ENCODE results near the gene ERICH6B.
"Not testable (repeated sequence)": the region's sequence is repeated elsewhere in the genome, so short reads cannot be mapped to it uniquely, and the experiment has no call there.

The ERICH6B gene

DNA sequence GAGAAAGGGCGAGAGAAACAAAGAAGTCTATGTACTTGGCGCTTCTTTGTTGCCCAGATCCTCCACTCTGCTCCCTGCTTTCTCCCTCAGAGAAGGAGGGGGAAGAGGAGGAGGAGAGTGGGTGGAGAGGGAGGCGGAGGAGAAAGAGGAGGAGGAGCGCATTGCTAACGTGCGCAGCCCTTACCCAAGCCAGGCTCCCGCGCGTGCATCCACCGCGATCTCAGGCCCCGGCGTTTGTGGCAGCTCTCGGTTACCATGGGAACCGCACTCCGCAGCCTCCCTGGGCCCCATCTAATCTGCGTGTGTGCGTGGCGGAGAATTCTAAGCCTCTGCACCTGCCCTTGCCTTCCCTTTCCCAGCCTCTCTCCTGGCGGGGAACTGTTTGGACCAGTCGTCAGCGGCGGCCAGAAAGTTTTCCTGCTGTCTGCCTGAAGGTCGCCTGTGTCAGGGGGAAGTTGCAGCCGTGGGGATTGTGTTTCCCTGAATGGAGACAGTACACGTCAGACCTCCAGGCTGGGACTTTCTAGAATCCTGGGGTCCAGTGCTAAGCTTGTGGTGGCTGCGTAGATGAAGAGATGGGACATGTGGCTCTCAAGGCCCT, at the start of gene ERICH6B:
TSS of gene ERICH6B (minus strand) at position 239 of the 601 bp plus-strand sequence. CDS start 18,734 bp downstream, outside the sequence.
- DNase-seq: no peak

GRCh38 chr13:45662903-45663302, 47.4 kb upstream of the ERICH6B start:
- not testable (repeated sequence) for DNase-seq

- no peak for DNase-seq
Observed at GRCh38 chr13:45662162-45662561, 46.6 kb upstream of the ERICH6B start.

- DNase-seq: not testable (repeated sequence)
Observed at GRCh38 chr13:45660458-45660857, 44.9 kb upstream of the ERICH6B start.

DNA sequence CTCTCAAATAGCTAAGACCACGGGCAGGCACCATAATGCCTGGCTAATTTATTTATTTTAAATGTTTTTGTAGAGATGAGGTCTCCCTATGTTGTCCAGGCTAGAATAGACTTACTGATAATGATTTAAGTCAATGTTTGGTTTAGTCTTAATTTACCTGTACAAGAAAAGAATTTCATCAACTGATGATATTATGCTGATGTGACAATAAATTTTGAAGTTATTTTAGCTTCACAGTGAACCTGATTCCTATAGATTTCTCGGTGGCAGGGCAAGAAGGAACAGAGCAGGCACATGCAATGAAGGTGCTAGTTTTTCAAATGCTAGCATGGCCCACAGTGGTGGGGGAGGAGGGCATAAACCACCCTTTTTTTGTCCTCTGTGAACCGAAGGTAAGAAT, 44.0 kb upstream of the ERICH6B start:
- no peak for DNase-seq

DNA sequence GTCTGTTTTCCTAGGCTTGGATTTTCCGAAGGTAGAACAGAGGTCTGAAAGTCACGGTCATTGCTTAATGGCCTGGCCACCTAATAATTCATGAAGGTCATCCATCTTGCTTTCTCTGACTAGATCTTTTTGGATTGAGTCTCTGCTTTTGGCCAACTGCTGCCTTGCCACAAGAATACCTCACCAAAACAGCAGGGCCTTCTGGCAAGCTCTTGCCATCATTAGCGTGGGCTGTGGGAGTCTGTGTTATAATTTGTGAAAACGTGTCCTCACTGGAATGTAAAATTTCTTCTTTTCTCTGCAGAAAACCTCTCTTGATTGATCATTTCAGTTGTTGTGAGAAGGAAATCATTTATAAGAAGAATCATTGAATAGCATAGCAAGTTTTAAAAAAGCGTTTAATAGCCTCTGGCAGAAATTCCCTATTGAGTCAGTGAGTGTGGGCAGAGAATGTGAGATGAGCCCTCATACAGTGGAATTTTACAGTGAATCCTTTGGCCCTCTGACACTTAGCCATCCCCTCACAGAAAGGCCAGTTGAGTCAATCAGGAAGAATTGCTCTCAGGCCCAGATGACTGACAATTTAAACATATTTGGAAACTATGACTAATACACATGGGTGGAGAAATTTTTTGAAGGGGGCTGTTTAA, 43.2 kb upstream of the ERICH6B start:
- DNase-seq: no peak

DNA sequence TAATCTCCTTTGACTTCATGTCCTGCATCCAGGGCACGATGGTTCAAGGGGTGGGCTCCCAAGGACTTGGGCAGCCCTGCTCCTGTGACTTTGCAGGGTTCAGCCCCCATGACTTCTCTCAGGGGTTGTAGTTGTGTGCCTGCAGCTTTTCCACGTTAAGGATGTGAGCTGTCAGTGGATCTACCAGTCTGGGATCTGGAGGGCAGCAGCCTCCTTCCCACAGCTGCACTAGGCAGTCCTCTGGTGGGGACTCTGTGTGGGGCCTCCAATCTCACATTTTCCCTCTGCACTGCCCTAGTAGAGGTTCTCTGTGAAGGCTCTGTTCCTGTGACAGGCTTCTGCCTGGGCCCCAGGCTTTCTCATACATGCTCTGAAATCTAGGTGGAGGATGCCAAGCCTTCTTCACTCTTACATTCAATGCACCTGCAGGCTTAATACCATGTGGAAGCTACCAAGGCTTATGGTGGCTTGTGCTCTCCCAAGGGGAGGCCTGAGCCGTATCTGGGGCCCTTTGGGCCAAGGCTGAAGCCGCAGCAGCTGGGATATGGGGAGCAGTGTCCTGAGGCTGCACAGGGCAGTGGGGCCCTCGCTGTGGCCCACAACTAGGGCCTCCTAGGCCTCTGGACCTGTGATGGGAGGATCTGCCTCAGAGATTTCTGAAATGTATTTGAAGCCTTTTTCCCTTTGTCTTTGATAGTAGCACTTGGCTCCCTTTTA, 39.3 kb upstream of the ERICH6B start:
- DNase-seq: no peak

DNA sequence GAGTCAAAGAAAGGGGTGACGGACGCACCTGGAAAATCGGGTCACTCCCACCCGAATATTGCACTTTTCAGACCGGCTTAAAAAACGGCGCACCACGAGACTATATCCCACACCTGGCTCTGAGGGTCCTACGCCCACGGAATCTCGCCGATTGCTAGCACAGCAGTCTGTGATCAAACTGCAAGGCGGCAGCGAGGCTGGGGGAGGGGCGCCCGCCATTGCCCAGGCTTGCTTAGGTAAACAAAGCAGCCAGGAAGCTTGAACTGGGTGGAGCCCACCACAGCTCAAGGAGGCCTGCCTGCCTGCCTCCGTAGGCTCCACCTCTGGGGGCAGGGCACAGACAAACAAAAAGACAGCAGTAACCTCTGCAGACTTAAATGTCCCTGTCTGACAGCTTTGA, 29.7 kb upstream of the ERICH6B start:
- DNase-seq: not testable (repeated sequence)

- DNase-seq: not testable (repeated sequence)
Observed at GRCh38 chr13:45642159-45642558, 26.6 kb upstream of the ERICH6B start.

DNA sequence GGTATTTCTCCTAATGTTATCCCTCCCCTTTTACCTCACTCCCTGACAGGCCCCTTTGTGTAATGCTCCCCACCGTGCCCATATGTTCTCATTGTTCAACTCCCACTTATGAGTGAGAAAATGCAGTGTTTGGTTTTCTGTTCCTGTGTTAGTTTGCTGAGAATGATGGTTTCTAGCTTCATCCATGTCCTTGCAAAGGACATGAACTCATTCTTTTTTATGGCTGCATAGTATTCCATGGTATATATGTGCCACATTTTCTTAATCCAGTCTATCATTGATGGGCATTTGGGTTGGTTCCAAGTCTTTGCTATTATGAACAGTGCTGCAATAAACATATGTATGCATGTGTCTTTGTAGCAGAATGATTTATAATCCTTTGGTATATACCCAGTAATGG, 19.8 kb upstream of the ERICH6B start:
- DNase-seq: not testable (repeated sequence)

GRCh38 chr13:45630791-45631190, 15.3 kb upstream of the ERICH6B start:
- DNase-seq: no peak

- no peak for DNase-seq
Observed at GRCh38 chr13:45629940-45630339, 14.4 kb upstream of the ERICH6B start.

DNA sequence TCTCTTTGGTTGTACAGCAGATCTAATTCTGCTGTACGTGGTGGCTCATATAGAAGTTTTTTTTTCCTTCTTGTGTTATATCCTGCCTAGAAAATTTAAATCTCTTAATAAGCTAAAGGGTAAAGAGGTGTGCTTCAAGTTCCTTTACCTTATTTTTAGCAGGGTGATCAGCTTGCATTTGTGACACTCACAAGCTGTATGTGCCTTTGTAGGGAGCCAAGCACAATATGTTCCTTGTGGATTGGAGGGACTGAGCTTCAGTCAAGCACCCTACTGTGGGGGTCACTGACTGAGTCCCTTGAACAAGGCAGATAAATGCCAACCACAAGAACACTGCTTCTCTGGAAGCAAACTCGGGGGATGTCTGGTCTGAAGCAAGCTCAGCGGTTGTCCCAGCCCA, 12.6 kb upstream of the ERICH6B start:
- DNase-seq: no peak

GRCh38 chr13:45627656-45628055, 12.1 kb upstream of the ERICH6B start:
- DNase-seq: no peak

DNA sequence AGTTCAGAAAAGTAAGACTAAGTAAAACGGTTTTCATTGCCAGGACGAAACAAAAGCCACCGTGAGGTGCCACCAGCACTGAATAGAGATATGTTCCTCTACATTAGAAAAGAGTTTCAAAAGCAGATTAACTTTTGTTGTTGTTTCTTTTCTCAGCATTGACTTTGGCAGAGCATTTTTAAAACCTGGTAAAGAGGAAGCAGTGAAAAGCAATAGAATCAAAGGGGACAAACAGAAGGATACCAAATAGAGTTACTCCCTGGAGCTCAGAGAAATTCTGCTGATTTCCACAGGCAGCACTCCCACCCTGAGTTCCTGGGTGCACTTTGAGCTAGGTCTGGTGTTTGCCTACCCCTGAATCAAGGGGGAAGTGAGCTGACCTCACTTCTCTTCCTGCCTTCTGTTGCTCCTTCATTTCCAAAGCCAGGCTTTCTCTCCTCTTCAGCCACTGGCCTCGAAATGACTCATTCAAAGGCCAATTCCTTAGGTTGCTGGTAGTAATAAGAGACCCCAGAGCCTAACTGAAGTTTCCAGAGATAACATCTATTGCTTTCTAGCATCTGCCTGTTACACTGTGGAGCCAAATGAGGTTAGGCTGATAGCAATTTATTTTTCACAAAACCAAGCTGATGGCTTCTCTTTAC, 11.3 kb upstream of the ERICH6B start:
- no peak for DNase-seq

DNA sequence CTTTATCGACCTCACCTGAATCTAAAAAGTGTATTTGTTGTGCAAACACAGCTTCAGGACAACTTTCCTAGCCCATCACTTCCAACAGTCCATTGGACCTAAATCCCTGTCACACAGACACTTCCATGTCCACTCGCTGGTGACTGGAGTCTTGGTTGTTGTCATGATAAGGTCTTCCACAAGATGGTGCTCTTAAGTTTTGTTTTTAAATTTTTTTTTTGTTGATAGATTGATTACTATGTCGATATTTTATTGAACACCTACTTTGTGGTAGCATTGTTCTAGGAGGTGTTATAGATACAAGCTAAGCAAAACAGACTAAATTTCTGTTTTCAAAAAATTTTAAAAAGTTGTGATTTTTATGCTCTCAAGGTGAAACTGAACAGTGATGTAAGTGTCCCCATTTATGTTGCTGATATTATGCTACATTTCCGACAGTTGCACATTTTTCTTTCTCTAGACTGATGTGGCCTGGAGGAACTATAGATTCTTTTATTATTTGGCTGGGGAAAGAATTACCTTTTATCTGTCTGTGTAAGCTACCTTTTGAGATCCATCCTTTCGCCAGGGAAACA, 8.1 kb upstream of the ERICH6B start:
- DNase-seq: no peak

- DNase-seq: no peak
Observed at GRCh38 chr13:45621950-45622349, 6.4 kb upstream of the ERICH6B start.

DNA sequence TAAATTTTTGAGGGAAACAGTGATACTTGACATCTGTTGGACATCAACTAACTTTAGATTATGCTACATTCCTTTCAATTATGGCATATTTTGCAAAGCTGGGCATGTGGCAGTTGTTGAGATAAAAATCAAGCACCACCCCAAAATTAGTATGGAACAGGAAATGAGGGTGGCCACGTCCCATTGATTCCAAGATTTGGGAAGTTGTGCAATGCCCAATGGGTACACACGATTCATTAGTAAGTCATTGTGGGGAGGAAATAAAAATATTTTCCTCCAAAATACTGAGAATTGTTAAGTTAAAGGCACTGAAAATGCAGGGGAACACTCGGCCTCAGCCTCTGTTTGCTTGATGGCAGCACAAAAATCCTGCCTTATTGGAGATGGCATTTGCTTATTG, 7.6 kb downstream of the ERICH6B start:
- DNase-seq: no peak

DNA sequence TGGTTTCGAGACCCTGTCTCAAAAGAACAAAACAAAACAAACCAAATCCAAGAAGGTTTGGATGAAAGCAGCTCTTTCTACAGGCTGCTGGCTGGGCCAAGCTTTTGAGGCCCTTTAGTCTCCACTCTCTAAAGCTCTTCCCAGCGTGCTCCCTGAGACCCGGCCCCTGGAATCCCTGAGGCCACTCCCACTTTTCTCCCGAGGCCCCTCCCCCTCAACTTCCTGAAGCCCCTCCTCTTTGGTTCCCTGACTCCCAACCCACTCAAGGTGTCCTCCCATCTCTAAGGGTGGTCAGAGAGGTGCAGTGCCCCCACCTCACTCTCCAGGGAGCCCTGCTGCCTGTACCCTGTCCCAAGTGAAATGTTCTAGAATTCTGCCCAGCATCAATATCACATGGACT, 10.6 kb downstream of the ERICH6B start:
- DNase-seq: no peak

DNA sequence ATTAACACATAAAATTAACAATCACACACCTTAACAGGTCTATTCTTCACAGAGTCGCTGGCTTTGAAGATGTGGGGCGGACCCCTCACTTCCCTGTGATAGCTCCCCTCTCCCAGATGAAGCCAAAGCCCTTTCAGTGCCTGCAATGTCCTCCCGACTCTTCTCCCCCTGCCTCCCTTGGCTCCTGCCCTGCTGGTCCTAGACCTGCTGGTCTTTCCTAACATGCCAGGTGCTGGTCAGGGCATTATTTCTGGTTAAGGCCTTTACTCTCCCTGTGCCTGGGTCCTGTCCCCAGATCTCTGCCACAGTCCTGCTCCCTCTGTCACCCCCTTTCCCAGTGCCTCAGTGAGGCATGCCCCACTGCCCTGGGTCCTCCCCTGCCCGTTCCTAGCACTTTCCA, 12.2 kb downstream of the ERICH6B start:
- no peak for DNase-seq

- no peak for DNase-seq
Observed at GRCh38 chr13:45602183-45603170, 13.1 kb downstream of the ERICH6B start.

DNA sequence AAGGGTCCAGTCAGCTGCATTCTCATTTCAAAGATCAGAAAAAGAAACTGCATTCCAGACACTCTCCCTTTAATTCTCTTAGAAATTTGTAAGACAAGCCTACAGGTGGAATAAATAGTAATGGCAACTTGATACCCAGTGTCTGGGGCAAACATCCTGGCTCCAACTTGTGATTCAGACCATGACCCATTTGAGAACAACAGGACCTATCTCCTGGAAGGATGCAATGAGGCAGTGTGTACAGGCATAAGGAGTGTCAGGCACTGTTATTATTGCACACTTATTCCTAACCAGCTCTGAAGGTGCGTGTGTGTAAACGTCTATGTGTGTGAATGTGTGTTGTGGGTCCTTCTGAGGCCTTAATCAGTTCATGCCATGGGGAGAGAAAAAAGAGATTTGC, 13.9 kb downstream of the ERICH6B start:
- no peak for DNase-seq

Measured in activated CD4-positive, alpha-beta T cell treated with anti-CD3 and anti-CD28 coated beads, Interleukin-2, amount 50 U/mL, for 4 hours (primary cell).